Lung (tissue), 12 donors: ENCODE data around the gene RPRML. TPM values are rescaled to one million over a fixed set of nuclear protein-coding genes. Genes with fewer than 3 reads are reported as not detected.
"Not testable (repeated sequence)": the region's sequence is repeated elsewhere in the genome, so short reads cannot be mapped to it uniquely, and the experiment has no call there.

ENCODE experiments used
- ATAC-seq: fragments of 200-7000 bp; cut with Tn5 transposase; one replicate; pipeline ENCODE4 v1.9.1; 2020; ENCODE audit warnings: moderate number of reproducible peaks; ENCODE audit not compliant: insufficient read depth, low FRiP score
- DNase-seq, 3 donors: peaks; one replicate each; pipeline ENCODE4 v3.0.0-alpha.2; 2013 to 2017
- H3K27ac ChIP-seq, 2 donors: one replicate each; pipeline ENCODE4 v1.5.1; 2013; ENCODE audit warnings: mild to moderate bottlenecking in 2 of 2, moderate library complexity in 2 of 2, control low read depth in 1 of 2, inconsistent platforms in 1 of 2, low read depth in 1 of 2, low read length in 1 of 2
- H3K27me3 ChIP-seq, 3 donors: one replicate each; pipeline ENCODE4 v1.5.1; 2013; ENCODE audit warnings: low read length in 2 of 3; ENCODE audit not compliant: control insufficient read depth in 3 of 3, insufficient read depth in 3 of 3
- H3K36me3 ChIP-seq, 4 donors: one replicate each; pipeline ENCODE4 v1.5.1; 2013; ENCODE audit warnings: low read length in 4 of 4, mild to moderate bottlenecking in 1 of 4, moderate library complexity in 1 of 4; ENCODE audit not compliant: control insufficient read depth in 4 of 4, insufficient read depth in 4 of 4
- H3K4me1 ChIP-seq, 5 donors: one replicate each; pipeline ENCODE4 v1.5.1; 2013; ENCODE audit warnings: low read length in 5 of 5, mild to moderate bottlenecking in 2 of 5, moderate library complexity in 1 of 5; ENCODE audit not compliant: control insufficient read depth in 5 of 5, insufficient read depth in 5 of 5
- H3K4me3 ChIP-seq: one replicate; pipeline ENCODE4 v1.5.1; 2013; ENCODE audit warnings: mild to moderate bottlenecking, control low read depth, moderate library complexity
- H3K9ac ChIP-seq, 2 donors: one replicate each; pipeline ENCODE4 v1.5.1; 2013; ENCODE audit warnings: low read length in 2 of 2, control low read depth in 1 of 2; ENCODE audit not compliant: insufficient read depth in 1 of 2
- H3K9me3 ChIP-seq, 4 donors: one replicate each; pipeline ENCODE4 v1.5.1; 2013; ENCODE audit warnings: low read length in 3 of 4, mild to moderate bottlenecking in 1 of 4, moderate library complexity in 1 of 4; ENCODE audit not compliant: control insufficient read depth in 4 of 4, insufficient read depth in 3 of 4
- CTCF ChIP-seq: IDR thresholded peaks from 2 replicates; pipeline ENCODE4 v1.5.1; 2012; ENCODE audit warnings: mild to moderate bottlenecking; ENCODE audit errors: control extremely low read depth, extremely low read depth
- WGBS, 2 donors: extraction: QIAGEN DNeasy Blood & Tissue Kit; methylation state at CpG; one replicate each; pipeline ENCODE4 v1.1.7; 2013; 5-methylcytosine and 5-hydroxymethylcytosine counted together
- polyA plus RNA-seq, 2 donors: library from polyadenylated mRNA; stranded (reverse); fragments of 200-250 nt; gene quantifications; one replicate each; pipeline ENCODE4 v1.2.1, GENCODE V29; 2013
- total RNA-seq, 2 donors: library from RNA; depleted of rRNA in 1 of 2; stranded (reverse); fragments of >200 nt in 1 of 2; gene quantifications; one replicate each; pipeline ENCODE4 v1.2.1, GENCODE V29; 2014 to 2021
- donor health status: control.
- donor health status: control.
- donor health status: Bipolar disorder and iron deficiency.
- donor health status: healthy.
- donor health status: DM: yes; HTN: yes; CAD: no.

Gene RPRML
- total and polyA plus RNA-seq, 4 donors, result 0.10 to 0.37 TPM; not detected in 2

- H3K36me3 ChIP-seq, result no peaks in the 10 kb centered on the region
- no peaks in the 10 kb centered on the region for H3K9me3 ChIP-seq
- WGBS, 2 donors, result 93 to 95% methylated on average over 14 of the region's 14 CpGs
- no peak overlapping the region for H3K27ac ChIP-seq
- TF ChIP-seq CTCF, result no peak
- no peak for ATAC-seq
- DNase-seq, result no peak
- H3K4me1 ChIP-seq, result no peaks in the 10 kb centered on the region
- H3K27me3 ChIP-seq, result no peaks in the 10 kb centered on the region
- H3K4me3 ChIP-seq, result no peak overlapping the region
- no peak overlapping the region for H3K9ac ChIP-seq
Observed at GRCh38 chr17:47009759-47010594, 30.9 kb upstream of the RPRML start.

GRCh38 chr17:47004906-47005305 lies 25.9 kb upstream of the RPRML start:
- no peak overlapping the region for H3K27ac ChIP-seq
- no peaks in the 10 kb centered on the region for H3K27me3 ChIP-seq
- no peaks in the 10 kb centered on the region for H3K36me3 ChIP-seq
- H3K9ac ChIP-seq, result no peak overlapping the region
- TF ChIP-seq CTCF, result no peak
- 68 to 82% methylated on average over 1 of the region's 1 CpG for WGBS, 2 donors
- ATAC-seq (no peak), DNase-seq (no peak)
- H3K9me3 ChIP-seq, result no peaks in the 10 kb centered on the region
- no peaks in the 10 kb centered on the region for H3K4me1 ChIP-seq
- H3K4me3 ChIP-seq, result no peak overlapping the region

- ATAC-seq, H3K4me3 ChIP-seq, H3K36me3 ChIP-seq, H3K27ac ChIP-seq, DNase-seq, H3K4me1 ChIP-seq, H3K9ac ChIP-seq, H3K27me3 ChIP-seq, H3K9me3 ChIP-seq: not testable (repeated sequence)
- WGBS, 2 donors, result 84 to 90% methylated on average over 4 to 5 of the region's 5 CpGs
Observed at GRCh38 chr17:47003864-47004263, 24.8 kb upstream of the RPRML start.

- whole genome bisulfite sequencing, 2 donors, result 66 to 82% methylated on average over 4 of the region's 4 CpGs
- DNase-seq (no peak), ATAC-seq (no peak)
- no peaks in the 10 kb centered on the region for H3K4me1 ChIP-seq
- H3K36me3 ChIP-seq, result no peaks in the 10 kb centered on the region
- H3K9ac ChIP-seq, result no peak overlapping the region
- no peak overlapping the region for H3K4me3 ChIP-seq
- no peak for TF ChIP-seq CTCF
- H3K27me3 ChIP-seq, result no peaks in the 10 kb centered on the region
- no peak overlapping the region for H3K27ac ChIP-seq
- no peaks in the 10 kb centered on the region for H3K9me3 ChIP-seq
Observed at GRCh38 chr17:46995841-46996571, 17.0 kb upstream of the RPRML start.
